Astrocyte (in vitro differentiated cells and primary cell): Measurements from ENCODE around the gene PPAN.

Source experiments
- EZH2 ChIP-seq: IDR thresholded peaks from 2 replicates; pipeline ENCODE4 v1.6.1; 2012; ENCODE audit warnings: mild to moderate bottlenecking, low read length, inconsistent platforms; ENCODE audit not compliant: insufficient read depth
- TF ChIP-seq, protein P1 (sequence below): IDR thresholded peaks from 2 replicates; pipeline ENCODE4 v1.5.1; 2011; ENCODE audit warnings: low read depth, mild to moderate bottlenecking, inconsistent platforms, low read length, moderate library complexity; ENCODE audit not compliant: insufficient read depth

DNA sequence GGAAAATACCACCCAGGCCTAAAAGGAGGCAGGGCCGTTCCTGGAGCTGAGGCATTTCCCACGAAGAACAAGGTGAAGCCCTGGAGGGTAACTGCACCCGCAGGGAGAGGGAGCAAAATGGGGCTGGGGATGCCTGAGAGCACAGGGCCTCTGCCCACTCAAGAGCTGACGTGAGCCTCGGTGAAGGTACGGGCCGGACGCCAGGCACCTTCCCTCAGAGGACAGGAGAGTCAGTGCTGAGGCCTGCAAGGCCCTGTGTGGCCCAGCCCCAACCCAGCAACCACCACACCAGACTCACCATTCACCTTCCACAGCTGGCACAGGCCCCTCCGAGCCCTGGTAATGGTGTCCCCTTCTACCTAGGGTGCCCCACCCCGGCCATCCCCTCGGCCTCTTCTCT lies 52.3 kb downstream of the PPAN start:
- no peak for TF ChIP-seq EZH2
- TF ChIP-seq, protein P1, sequence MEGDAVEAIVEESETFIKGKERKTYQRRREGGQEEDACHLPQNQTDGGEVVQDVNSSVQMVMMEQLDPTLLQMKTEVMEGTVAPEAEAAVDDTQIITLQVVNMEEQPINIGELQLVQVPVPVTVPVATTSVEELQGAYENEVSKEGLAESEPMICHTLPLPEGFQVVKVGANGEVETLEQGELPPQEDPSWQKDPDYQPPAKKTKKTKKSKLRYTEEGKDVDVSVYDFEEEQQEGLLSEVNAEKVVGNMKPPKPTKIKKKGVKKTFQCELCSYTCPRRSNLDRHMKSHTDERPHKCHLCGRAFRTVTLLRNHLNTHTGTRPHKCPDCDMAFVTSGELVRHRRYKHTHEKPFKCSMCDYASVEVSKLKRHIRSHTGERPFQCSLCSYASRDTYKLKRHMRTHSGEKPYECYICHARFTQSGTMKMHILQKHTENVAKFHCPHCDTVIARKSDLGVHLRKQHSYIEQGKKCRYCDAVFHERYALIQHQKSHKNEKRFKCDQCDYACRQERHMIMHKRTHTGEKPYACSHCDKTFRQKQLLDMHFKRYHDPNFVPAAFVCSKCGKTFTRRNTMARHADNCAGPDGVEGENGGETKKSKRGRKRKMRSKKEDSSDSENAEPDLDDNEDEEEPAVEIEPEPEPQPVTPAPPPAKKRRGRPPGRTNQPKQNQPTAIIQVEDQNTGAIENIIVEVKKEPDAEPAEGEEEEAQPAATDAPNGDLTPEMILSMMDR = no peak
